Dedifferentiated amniotic fluid mesenchymal stem cell (primary cell): Measurements from ENCODE around the gene DLG2.

ENCODE experiments used
- DNase-seq: peaks from one replicate; pipeline ENCODE4 v3.0.0-alpha.2; 2016; ENCODE audit errors: extremely low spot score

Gene DLG2

GRCh38 chr11:84292006-84292405, 1335.1 kb downstream of the DLG2 start:
- no peak for DNase-seq

GRCh38 chr11:84290647-84291046, 1336.5 kb downstream of the DLG2 start:
- DNase-seq = no peak

DNA sequence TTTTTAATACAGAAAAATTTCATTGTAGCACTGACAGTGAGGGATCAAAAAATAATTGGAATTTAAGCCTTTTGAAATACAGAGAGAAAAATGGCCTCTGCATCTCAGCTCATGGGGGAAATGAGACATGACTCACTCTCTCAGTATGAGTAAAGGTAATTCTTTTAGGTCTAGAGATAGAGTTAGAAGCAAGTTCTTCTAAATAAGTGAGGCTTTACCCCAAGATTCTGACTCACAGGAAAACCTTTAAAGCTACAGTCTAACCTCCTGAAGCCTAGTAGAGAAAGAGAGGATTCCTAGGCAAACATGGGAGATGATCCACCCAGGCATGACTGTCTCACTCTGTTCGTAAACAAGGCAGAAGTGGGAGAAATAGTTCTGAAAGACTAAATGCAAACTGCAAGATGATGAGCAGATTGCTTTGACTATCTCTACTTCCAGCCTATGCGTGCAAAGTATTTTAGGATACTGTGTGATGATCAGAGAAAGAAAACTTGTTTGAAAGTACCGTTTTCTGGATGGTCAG, 1337.7 kb downstream of the DLG2 start:
- no peak for DNase-seq

- no peak for DNase-seq
Measured at GRCh38 chr11:84273541-84273940, 1353.6 kb downstream of the DLG2 start.

DNA sequence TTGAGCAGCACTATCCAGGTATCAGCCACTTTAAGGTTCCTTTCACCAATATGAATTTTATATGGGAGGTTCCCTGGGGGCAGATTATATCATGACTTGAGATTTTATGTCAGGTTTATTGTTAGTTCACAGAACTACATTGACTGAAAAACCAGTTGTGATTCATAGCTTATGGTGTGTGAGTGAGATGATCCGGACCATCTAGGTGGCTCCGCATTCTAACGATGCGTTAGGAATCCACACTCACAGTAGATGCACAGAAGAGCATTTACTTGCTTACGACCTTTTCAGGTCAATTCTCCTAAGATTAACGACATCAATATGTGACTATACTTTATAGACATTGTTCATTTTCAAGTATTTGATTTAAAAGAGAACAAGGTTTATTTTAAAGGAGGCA, 1356.7 kb downstream of the DLG2 start:
- DNase-seq = no peak

- no peak for DNase-seq
Measured at GRCh38 chr11:84264066-84264465, 1363.1 kb downstream of the DLG2 start.

- DNase-seq = no peak
Measured at GRCh38 chr11:84261707-84262106, 1365.4 kb downstream of the DLG2 start.

DNA sequence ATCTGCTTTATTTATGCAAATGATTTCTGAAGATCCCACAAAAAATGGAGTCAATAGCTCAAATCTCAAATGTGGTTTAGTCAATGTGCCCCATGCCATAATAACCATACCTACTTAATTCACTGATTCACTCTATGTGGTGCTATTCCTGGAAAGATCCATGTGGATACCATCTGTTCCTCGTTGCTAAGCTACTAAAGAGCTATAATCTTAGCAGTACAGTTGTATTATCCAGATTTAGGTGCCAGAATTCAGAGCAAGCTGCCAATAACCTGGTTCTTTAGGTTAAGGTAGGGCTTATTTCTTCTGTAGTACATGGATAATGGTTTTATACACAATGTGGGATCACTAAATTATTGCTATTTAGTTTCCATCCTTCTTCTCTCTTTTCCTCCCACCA, 1366.3 kb downstream of the DLG2 start:
- no peak for DNase-seq

DNA sequence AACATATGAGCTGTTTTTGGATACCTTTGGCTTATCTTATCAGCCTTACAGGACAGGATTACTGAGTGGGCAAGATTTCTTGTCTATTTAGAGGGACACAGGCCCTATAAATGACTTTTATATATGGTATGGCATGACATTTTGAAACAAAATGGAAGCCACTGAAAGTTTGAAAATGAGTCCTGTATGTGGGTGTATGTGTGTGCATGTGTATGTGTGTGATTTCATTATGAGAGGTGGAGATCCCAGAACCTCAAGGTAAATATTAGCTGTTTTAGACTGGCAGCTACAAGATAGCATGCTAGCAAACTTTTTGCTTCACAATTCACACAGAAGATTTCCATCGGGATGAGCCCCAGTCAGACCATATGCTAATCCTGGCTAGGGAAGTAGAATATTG, 1370.5 kb downstream of the DLG2 start:
- no peak for DNase-seq

DNA sequence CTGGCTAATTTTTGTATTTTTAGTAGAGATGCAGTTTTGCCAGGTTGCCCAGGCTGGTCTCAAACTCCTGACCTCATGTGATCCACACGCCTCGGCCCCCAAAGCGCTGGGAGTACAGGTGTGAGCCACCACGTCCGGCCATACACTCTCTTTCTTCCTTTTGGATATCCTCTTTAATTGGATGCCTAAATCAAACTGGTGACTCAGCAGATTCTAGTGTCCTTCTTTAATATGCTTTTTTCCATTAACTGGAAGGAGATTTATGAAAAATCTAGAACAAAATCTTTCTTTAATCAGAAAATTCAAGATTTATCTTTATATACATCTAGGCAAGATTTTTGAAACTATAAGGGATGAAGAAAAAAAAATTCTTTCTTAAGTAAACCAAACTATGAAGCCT, 1371.7 kb downstream of the DLG2 start:
- DNase-seq = no peak

DNA sequence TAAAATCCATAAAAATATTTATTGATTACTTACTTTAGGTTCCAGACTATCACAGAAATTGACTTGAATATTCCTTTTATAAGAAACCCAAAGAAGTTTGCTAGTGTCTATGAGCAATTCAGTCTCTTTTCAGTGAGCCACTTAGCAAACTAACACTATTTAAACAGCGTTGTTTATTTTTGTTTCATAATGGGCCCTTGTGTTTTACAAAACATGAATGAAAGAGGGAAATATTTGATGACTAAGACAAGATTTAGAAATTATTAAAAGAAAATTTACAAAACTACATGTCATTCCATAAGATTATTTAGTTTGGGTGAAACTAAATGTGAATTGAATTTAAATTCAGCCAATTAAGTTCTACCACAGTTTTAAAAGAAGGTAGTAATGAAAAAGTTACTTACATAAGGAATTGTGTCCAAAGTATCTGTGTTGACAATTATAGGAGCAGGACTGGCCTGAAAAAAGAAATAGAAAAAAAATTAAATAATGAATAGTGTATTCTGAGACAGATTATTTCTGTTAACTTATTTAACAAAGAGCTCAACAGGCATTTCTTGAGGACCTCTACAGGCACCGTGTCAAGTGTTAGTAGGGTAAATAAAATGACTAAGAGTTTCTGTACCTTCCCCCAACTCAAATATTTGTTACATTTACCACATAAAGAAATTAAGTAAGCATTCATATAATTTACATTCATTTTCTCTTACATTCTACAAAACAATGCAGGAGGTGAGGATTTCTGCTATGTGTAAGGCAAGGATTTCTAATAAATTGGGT, 1376.1 kb downstream of the DLG2 start:
- no peak for DNase-seq

DNA sequence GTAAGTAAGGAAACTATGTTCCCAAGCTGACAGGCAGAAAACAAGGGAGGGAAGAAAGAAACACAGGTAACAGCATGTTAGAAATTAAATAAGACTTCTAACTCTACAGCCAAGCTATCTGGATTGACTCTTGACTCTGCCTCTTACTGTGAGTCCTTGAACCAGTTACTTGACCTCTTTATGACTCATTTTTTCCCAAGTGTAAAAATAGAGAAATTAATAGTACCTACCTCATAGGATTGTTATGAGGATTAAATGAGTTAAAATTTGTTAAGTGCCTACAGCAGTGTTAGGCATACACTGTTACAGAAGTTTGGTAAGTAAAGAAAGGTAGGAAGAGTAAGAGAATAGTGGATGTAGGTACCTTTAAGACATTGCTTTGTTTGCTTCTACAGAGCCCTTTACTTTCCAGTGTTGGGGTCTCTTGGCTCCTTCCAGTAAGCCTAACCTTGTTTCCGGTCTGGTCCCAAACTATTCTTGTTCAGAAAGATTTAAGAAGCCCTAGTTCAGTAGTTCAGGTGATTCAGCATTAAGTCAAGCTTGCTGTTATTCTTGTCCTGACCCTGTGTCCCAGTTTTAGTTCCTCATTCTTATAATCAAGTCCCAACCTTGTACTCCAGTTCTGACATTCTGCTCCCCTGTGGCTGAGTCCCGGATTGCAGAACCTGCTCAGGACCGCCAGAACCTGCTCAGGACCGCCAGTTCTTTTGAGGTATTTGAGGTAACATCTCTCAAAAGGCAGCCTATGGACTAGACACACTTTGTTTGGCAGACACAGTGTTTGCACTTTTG, 1377.6 kb downstream of the DLG2 start:
- DNase-seq = no peak

DNA sequence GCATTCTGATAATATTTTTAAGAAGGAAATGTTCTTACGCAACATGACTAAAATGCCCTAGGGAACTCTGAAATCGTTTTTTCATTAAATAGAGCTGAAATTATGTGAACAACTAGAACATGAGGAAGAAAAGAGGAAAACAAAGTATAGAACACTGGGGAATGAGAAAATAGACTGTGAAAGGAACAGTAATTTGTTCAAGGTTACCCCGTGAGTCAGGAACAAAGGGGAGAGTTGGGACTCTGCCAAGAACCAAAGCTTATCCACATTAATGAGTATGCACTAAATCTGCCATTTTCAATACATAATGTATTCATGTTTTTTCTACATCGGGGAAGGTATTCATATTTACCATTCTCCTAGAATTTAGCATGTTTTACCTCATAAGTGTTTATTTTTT, 1379.2 kb downstream of the DLG2 start:
- no peak for DNase-seq

GRCh38 chr11:84247129-84247528, 1380.0 kb downstream of the DLG2 start:
- DNase-seq = no peak

DNA sequence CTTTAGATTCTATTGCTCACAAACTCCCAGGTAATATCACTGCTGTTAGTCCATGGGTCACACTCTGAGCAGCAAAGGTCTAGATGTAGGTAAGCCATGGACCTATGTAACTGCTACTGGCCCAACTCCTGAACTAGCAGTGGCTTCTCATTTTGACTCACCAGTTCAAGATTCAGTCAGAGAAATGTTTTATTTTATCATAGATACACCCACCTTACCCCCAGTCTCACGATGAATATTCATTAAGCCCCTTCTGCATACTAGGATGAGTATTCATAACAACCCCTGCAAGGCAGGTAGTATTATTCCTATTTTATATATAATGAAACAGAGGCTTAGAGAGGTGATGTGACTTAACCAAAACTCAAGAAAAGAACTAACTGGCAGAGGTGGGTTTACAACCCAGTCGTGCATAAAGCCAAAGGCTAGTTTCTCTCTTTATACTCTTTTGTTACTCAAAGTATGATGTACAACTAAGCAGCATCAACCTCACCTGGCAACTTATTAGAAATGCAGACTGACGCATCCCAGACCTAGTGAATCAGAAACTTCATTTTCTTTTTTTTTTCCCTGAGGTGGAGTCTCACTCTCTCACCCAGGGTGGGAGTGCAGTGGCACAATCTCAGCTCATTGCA, 1383.4 kb downstream of the DLG2 start:
- DNase-seq = no peak

GRCh38 chr11:84241343-84242131, 1385.6 kb downstream of the DLG2 start:
- DNase-seq = no peak

GRCh38 chr11:84240847-84241246, 1386.3 kb downstream of the DLG2 start:
- DNase-seq = no peak

GRCh38 chr11:84236436-84236835, 1390.7 kb downstream of the DLG2 start:
- DNase-seq = no peak

DNA sequence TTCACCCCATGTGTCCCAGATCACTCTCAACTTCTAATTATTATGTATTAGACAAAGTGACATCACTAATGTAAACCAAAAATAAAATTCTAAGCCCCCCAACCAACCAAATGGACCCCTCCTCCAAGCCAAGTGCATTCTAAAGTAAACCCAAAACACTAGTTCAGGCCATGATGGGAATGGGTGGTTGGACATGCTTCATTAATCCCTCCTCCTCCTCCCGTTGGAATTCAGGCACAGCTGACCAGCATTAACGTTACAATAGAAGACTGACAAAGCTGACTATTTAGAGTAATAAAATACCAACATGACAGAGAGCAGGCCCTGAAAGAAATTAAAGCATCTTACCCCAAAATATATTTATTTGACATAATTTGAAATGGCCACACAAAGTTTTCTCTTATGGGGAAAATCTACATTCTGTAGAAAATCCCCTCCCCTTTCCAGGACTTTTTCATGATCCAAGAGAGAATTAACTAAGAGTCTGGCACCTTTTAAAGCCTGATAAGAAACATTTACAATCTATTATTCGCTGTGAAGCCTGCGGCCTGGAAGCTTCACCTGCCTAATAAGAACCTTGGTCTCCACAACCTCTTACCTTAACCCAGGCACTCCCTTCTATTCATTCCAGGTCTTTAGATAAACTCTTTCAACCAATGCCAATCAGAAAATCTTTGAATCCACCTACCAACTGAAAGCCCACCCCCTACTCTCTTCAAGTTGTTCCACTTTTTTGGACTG, 1392.5 kb downstream of the DLG2 start:
- no peak for DNase-seq

- DNase-seq = no peak
Measured at GRCh38 chr11:84234011-84234410, 1393.1 kb downstream of the DLG2 start.

DNA sequence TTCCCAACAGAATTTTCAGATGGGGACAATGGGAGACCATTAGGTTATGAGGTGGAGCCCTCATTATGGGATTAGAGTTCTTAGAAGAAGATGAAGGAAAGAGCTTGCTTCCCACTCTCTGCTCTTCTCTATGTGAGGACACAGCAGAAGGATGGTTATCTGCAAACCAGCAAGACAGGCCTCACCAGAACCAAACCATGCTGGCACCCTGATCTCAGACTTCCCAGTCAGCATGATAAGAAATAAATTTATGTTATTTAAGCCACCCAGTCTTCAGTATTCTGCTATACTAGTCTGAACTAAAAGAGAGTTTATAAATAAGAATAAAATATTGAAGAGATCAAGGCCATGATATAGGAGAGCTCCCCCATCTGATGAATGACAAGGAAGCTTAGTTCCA, 1394.6 kb downstream of the DLG2 start:
- DNase-seq = no peak
